Heart right ventricle (tissue), 16 donors: ENCODE results near the gene NR5A2. TPM values are rescaled to one million over a fixed set of nuclear protein-coding genes. Genes with fewer than 3 reads are reported as not detected.

Source experiments
- ATAC-seq, 8 donors: fragments of 200-7000 bp; cut with Tn5 transposase; one replicate each; pipeline ENCODE4 v1.9.1; 2020; ENCODE audit warnings: mild to moderate bottlenecking in 8 of 8, moderate library complexity in 8 of 8, moderate number of reproducible peaks in 1 of 8
- DNase-seq, 2 donors: peaks; one replicate each; pipeline ENCODE4 v3.0.0-alpha.2; 2020
- H3K27ac ChIP-seq, 10 donors: fragments of 200-600 bp; sonication (generic) in 2 of 10; one replicate each; pipeline versions ENCODE4 v1.5.0 to v1.8.0; 2020 to 2022; ENCODE audit warnings: mild to moderate bottlenecking in 3 of 10
- H3K27me3 ChIP-seq, 7 donors: fragments of 200-600 bp; one replicate each; pipeline ENCODE4 v1.8.0; 2021 to 2022; ENCODE audit warnings: mild to moderate bottlenecking in 2 of 7
- H3K36me3 ChIP-seq, 9 donors: fragments of 200-600 bp; sonication (generic) in 1 of 9; one replicate each; pipeline versions ENCODE4 v1.5.0 to v1.8.0; 2020 to 2022; ENCODE audit warnings: mild to moderate bottlenecking in 2 of 9
- H3K4me1 ChIP-seq, 9 donors: fragments of 200-600 bp; sonication (generic) in 1 of 9; one replicate each; pipeline versions ENCODE4 v1.5.0 to v1.8.0; 2020 to 2022; ENCODE audit warnings: mild to moderate bottlenecking in 4 of 9
- H3K4me3 ChIP-seq, 10 donors: fragments of 200-600 bp; sonication (generic) in 2 of 10; one replicate each; pipeline versions ENCODE4 v1.5.0 to v1.8.0; 2020 to 2022; ENCODE audit warnings: mild to moderate bottlenecking in 7 of 10, moderate library complexity in 2 of 10
- H3K9me3 ChIP-seq, 11 donors: fragments of 200-600 bp in 10 of 11; sonication (generic) in 2 of 11; one replicate each; pipeline versions ENCODE4 v1.5.0 to v1.8.0; 2013 to 2022; ENCODE audit warnings: mild to moderate bottlenecking in 2 of 11, control low read depth in 1 of 11, moderate library complexity in 1 of 11
- WGBS, 2 donors: extraction: QIAGEN DNeasy Blood & Tissue Kit; methylation state at CpG; one replicate each; pipeline ENCODE4 v1.1.7; 2013; ENCODE audit warnings: inconsistent platforms in 1 of 2; 5-methylcytosine and 5-hydroxymethylcytosine counted together
- intact Hi-C, 10 donors: fragments of 100-400 bp; cut with DNase I; formaldehyde crosslinking; loops; one replicate each; pipeline versions ENCODE4 v1.11.1 to v1.14.2; 2022
- polyA plus RNA-seq, 2 donors: library from polyadenylated mRNA; stranded (reverse); fragments of 200-250 nt; gene quantifications; one replicate each; pipeline ENCODE4 v1.2.3, GENCODE V29; 2013
- total RNA-seq, 10 donors: library from RNA; stranded (reverse); fragmentation: NEBNext Ultra II Directional in 3 of 10; extraction: Animal tissue kit (Norgen Biotek cat#: 25700) in 3 of 10; gene quantifications; one replicate each; pipeline versions ENCODE4 v1.2.1 to v1.2.4, GENCODE V29; 2021 to 2023
- TF ChIP-seq, protein P1 (sequence below), 9 donors: fragments of 200-600 bp; sonication (generic) in 2 of 9; IDR thresholded peaks; one replicate each; pipeline versions ENCODE4 v1.5.0 to v1.8.0; 2021 to 2022; ENCODE audit warnings: antibody characterized with exemption in 9 of 9, mild to moderate bottlenecking in 5 of 9, moderate library complexity in 1 of 9
- donor health status: Arrhythmogenic right ventricular cardiomyopathy.
- donor health status: ischemic (EF 13 %, LVEDD 7.1; RV severe dilation, severe dysfunction).
- donor health status: healthy with polysubstance abuse.
- donor health status: DM: no; HTN: yes; CAD: no.
- donor health status: DM: no; HTN: no; CAD: no.
- donor health status: ischemic (EF 25% LVEDD 6.9; RV normal size, moderate dysfunction).
- donor health status: ischemic (EF 25% LVEDD 5.7; RV mildly dilated, moderate dysfunction).
- donor health status: healthy.
- donor health status: DM: yes; HTN: yes; CAD: no.
- donor health status: Ischemic cardiomyopathy.
- donor health status: ischemic (EF 35%, LVEDD 5.7; RV mildly dilated, moderate dysfunction).
- donor health status: nonischemic (EF 11% LVEDD 7.7; RV severe dilation, severe dysfunction).
- donor health status: DM: yes; HTN: yes; CAD: no.
- donor health status: PGD.
- donor health status: ischemic (EF 29% LVEDD 5.4; RV normal size, mild dysfunction).
- donor health status: nonischemic (EF 23%, LVEDD 6.1; RV moderate dilation, normal function).

Gene NR5A2
- total and polyA plus RNA-seq, 12 donors: 0.52 to 1.9 (median 1.3) TPM

DNA sequence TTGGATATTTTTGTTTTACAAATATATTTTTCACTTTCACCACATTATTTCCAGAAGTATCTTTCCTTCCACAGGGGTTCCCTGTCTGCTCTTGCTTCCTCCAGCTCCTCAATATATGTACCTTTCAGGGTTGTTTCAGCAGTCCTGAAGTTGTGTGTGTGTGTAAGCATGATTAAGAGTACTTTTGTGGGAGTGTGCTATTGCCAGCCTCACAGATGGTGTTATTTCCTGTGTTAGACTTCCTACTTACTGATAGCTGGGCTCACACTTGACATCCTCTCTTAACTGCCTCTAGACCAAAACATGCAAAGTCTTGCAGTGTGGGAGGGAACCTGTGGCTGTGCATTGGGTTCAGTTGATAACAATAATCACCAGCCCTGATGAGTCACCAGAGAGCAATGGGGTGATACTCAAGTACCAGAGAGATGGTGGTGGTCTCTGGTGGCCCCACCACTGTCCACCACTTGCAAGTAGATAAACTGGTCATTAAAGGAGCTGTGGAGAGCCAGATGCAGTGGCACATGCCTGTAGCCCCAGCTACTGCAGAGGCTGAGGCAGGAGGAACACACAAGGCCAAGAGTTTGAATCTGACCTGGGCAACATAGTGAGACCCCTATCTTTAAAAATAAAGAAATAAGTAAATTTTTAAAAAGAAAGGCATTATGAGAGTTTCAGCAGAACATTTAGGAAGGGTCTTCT, 126.7 kb downstream of the NR5A2 start:
- H3K4me3 ChIP-seq: no peak overlapping the region
- H3K27ac ChIP-seq: peak overlapping the region in 1 of 10 donors; percentile 62
- H3K36me3 ChIP-seq: no peaks in the 10 kb centered on the region
- no peaks in the 10 kb centered on the region for H3K27me3 ChIP-seq
- no peaks in the 10 kb centered on the region for H3K9me3 ChIP-seq
- H3K4me1 ChIP-seq: peaks cover 0 to 31% (median 0%) of the 10 kb centered on the region in 9 donors
- TF ChIP-seq, protein P1, sequence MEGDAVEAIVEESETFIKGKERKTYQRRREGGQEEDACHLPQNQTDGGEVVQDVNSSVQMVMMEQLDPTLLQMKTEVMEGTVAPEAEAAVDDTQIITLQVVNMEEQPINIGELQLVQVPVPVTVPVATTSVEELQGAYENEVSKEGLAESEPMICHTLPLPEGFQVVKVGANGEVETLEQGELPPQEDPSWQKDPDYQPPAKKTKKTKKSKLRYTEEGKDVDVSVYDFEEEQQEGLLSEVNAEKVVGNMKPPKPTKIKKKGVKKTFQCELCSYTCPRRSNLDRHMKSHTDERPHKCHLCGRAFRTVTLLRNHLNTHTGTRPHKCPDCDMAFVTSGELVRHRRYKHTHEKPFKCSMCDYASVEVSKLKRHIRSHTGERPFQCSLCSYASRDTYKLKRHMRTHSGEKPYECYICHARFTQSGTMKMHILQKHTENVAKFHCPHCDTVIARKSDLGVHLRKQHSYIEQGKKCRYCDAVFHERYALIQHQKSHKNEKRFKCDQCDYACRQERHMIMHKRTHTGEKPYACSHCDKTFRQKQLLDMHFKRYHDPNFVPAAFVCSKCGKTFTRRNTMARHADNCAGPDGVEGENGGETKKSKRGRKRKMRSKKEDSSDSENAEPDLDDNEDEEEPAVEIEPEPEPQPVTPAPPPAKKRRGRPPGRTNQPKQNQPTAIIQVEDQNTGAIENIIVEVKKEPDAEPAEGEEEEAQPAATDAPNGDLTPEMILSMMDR (IDR thresholded peaks at IDR 0.05): no peak
- intact Hi-C loops: no loop called here
- DNase-seq (no peak), ATAC-seq (peak in 6 of 8 donors; percentile 38 to 70 (median 59))

DNA sequence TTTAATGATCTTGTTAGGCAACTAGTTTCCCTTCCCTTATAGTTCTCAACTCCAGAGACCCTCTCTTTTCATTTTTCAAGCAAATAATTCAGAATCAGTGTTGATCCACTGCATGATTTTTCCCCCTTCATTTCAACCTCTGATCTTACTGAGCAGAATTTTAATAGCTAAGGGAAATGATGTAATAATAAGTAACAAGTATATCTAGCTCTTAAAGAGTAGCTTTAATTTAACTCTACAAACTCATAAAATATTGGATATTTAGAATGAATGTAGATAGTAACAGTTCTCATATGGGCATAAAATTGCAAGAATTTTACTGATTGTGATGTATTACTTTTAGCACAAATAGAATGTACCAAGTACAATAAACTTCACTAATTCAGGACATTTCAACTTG, 130.2 kb downstream of the NR5A2 start:
- H3K4me1 ChIP-seq: peaks cover 0 to 21% (median 0%) of the 10 kb centered on the region in 9 donors
- no peak for ATAC-seq
- H3K27ac ChIP-seq: no peak overlapping the region
- H3K9me3 ChIP-seq: no peaks in the 10 kb centered on the region
- no peaks in the 10 kb centered on the region for H3K27me3 ChIP-seq
- TF ChIP-seq, protein P1 (IDR thresholded peaks at IDR 0.05): no peak
- DNase-seq: no peak
- intact Hi-C loops: no loop called here
- H3K4me3 ChIP-seq: no peak overlapping the region
- no peaks in the 10 kb centered on the region for H3K36me3 ChIP-seq

DNA sequence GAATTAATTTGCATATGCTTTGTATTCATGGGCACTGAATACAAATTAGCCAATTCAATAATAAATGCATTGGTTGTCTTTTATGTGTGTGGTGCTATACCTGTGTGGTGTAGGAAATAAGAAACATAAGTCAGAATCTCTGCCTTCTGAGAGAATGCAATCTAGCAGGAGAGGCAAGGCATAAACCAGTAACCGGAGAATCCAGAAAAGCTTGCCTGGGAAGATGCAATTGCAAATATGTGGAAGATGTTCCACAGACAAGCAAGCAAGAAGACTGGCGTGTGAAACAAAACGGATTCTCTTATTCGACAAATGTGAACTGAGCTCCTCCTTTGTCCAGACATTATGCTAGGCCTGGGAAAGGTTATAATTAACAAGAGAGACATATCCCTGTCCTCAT, 134.3 kb downstream of the NR5A2 start:
- H3K4me3 ChIP-seq: no peak overlapping the region
- no peaks in the 10 kb centered on the region for H3K9me3 ChIP-seq
- 95 to 97% methylated on average over 4 of the region's 4 CpGs for WGBS, 2 donors
- no peak for ATAC-seq
- intact Hi-C loops: no loop called here
- no peaks in the 10 kb centered on the region for H3K27me3 ChIP-seq
- H3K27ac ChIP-seq: no peak overlapping the region
- DNase-seq: no peak
- peaks cover 0 to 8% (median 0%) of the 10 kb centered on the region in 9 donors for H3K4me1 ChIP-seq
- TF ChIP-seq, protein P1 (IDR thresholded peaks at IDR 0.05): no peak
- no peaks in the 10 kb centered on the region for H3K36me3 ChIP-seq

DNA sequence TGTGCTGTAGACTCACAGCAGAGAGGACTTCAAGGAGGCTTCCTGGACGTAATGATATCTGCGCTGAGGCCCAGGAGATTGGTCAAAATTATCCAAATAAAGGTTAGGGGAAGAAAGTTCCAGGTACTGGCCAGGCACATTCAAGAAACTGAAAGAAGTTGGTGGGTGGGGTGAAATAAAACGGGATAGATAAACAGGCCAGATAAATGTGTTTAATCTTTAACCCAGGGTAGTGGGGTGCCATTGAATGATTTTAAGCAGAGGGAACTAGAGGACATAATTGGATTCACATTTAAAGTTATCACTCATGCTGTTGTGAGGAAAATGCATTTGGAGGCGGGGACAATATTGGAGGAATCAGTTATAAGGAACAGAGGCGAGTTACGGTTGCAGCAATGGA, 134.7 kb downstream of the NR5A2 start:
- WGBS, 2 donors: 83 to 89% methylated on average over 6 of the region's 6 CpGs
- H3K27me3 ChIP-seq: no peaks in the 10 kb centered on the region
- ATAC-seq: no peak
- H3K27ac ChIP-seq: no peak overlapping the region
- DNase-seq: no peak
- intact Hi-C loops: no loop called here
- H3K9me3 ChIP-seq: no peaks in the 10 kb centered on the region
- peaks cover 0 to 9% (median 0%) of the 10 kb centered on the region in 9 donors for H3K4me1 ChIP-seq
- H3K36me3 ChIP-seq: no peaks in the 10 kb centered on the region
- no peak overlapping the region for H3K4me3 ChIP-seq
- TF ChIP-seq, protein P1 (IDR thresholded peaks at IDR 0.05): no peak
